Type B pancreatic cell (in vitro differentiated cells): ENCODE results near the gene FLRT1. TPM values are rescaled to one million over a fixed set of nuclear protein-coding genes. Genes with fewer than 3 reads are reported as not detected.
A peak's percentile ranks its signal among the peaks of the same experiment; 100 is the strongest.

ENCODE experiments used
- DNase-seq: peaks from one replicate; pipeline ENCODE4 v3.0.0; 2021; ENCODE audit warnings: mixed read lengths; ENCODE audit not compliant: unreplicated experiment; ENCODE audit errors: extremely low spot score
- H3K27ac Mint-ChIP-seq: 2 replicates; pipeline ENCODE4 v1.8.0; 2021; ENCODE audit warnings: mild to moderate bottlenecking, mixed read lengths
- H3K27me3 Mint-ChIP-seq: 2 replicates; pipeline ENCODE4 v1.8.0; 2021; ENCODE audit warnings: mixed read lengths
- H3K36me3 Mint-ChIP-seq: 2 replicates; pipeline ENCODE4 v1.8.0; 2021; ENCODE audit warnings: mixed read lengths
- H3K4me1 Mint-ChIP-seq: one replicate; pipeline ENCODE4 v1.8.0; 2021; ENCODE audit warnings: mixed read lengths; ENCODE audit not compliant: unreplicated experiment
- H3K4me3 Mint-ChIP-seq: 2 replicates; pipeline ENCODE4 v1.8.0; 2021; ENCODE audit warnings: mild to moderate bottlenecking, mixed read lengths
- H3K9me3 Mint-ChIP-seq: 2 replicates; pipeline ENCODE4 v1.8.0; 2021; ENCODE audit warnings: mixed read lengths
- total RNA-seq: library from RNA; stranded (reverse); gene quantifications from 2 replicates; pipeline ENCODE4 v1.2.1, GENCODE V29; 2021; ENCODE audit warnings: low replicate concordance
- TF ChIP-seq, protein P1 (sequence below): fragments of 200-600 bp; sonication (generic); conservative IDR thresholded peaks from 2 replicates; pipeline ENCODE4 v1.5.0; 2021; ENCODE audit warnings: antibody characterized with exemption, mild to moderate bottlenecking

Gene FLRT1
- total RNA-seq, 1 donor from 2014 or later, result 3.0 TPM

DNA sequence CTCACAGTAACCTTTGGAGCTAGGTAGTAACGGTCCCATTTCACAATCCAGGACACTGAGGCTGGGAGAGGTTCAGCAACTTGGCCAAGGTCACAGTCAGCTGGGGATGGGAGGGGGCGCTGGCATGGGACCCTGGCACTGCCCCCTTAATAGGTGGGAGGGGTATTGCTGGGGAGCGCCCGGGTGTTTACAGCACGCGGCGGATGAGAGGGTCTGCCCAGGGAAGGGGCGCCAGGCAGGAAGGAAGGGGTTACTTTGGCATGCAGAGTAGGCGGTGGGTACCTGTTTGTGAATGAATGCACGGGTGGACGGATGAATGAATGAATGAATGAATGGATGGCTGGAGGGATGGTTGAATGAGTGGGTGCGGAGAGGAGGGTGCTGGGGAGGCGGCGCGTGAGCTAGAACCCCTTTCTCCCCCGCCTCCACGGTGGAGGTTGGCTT, 628 bp upstream of the FLRT1 start:
- TF ChIP-seq, protein P1, sequence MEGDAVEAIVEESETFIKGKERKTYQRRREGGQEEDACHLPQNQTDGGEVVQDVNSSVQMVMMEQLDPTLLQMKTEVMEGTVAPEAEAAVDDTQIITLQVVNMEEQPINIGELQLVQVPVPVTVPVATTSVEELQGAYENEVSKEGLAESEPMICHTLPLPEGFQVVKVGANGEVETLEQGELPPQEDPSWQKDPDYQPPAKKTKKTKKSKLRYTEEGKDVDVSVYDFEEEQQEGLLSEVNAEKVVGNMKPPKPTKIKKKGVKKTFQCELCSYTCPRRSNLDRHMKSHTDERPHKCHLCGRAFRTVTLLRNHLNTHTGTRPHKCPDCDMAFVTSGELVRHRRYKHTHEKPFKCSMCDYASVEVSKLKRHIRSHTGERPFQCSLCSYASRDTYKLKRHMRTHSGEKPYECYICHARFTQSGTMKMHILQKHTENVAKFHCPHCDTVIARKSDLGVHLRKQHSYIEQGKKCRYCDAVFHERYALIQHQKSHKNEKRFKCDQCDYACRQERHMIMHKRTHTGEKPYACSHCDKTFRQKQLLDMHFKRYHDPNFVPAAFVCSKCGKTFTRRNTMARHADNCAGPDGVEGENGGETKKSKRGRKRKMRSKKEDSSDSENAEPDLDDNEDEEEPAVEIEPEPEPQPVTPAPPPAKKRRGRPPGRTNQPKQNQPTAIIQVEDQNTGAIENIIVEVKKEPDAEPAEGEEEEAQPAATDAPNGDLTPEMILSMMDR, result no peak
- H3K4me1 Mint-ChIP-seq, result peaks cover 18% of the 10 kb centered on the region
- H3K27ac Mint-ChIP-seq, result peak overlapping the region; percentile 31
- H3K27me3 Mint-ChIP-seq, result peaks cover 52% of the 10 kb centered on the region
- no peak for DNase-seq
- peak overlapping the region; percentile 84 for H3K4me3 Mint-ChIP-seq
- H3K36me3 Mint-ChIP-seq, result no peaks in the 10 kb centered on the region
- H3K9me3 Mint-ChIP-seq, result no peaks in the 10 kb centered on the region

DNA sequence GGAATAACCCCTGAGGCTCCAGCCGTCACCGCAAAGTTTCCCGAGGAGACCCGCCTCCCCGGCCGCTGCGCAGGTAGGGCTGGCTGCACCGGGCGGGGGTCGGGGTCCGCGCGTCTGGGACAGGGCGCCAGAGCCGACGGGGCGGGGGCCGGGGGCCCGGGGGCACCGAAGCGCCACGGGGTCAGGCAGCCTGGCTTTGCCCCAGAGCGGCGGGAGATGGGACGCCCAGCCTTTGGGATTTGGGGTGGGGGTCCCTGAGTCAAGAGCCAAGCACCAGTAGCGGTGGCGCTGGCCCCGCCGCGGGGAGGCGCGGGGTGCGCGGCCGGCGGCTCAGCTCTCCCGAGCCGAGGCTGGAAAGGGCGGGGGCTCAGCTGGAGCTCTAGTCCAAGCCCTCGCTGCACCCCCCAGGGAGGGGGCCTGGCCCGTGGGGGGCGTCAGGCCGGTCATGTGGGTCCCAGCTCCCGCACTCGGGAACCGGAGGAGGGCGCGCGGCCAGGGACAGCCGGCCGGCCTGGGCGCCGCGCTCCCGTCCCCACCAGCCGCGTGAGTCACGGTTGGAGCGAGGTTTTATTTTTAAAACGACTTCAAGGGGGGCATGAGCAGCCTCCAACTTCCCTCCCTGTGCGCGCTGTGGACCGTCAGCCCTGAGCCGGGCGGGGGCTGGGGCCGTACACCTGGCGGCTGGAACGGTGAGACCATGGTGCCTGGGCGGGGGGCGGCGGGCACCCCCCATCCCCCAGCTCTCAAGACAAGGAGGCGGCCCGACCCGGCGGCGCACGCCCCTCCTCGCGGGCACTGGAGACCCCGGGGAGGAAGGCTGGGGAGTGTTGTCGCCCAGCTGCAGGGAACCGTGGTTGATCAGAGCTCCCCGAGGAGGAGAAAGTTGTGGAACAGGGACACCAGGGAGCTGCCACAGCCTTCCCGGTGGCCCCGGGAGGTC, 626 bp downstream of the FLRT1 start:
- Mint-ChIP-seq H3K4me1 (peaks cover 15% of the 10 kb centered on the region), H3K27ac (no peak overlapping the region), H3K9me3 (no peaks in the 10 kb centered on the region), H3K36me3 (no peaks in the 10 kb centered on the region), H3K27me3 (peaks cover 52% of the 10 kb centered on the region), H3K4me3 (no peak overlapping the region)
- DNase-seq, result no peak
- TF ChIP-seq, protein P1, result no peak

DNA sequence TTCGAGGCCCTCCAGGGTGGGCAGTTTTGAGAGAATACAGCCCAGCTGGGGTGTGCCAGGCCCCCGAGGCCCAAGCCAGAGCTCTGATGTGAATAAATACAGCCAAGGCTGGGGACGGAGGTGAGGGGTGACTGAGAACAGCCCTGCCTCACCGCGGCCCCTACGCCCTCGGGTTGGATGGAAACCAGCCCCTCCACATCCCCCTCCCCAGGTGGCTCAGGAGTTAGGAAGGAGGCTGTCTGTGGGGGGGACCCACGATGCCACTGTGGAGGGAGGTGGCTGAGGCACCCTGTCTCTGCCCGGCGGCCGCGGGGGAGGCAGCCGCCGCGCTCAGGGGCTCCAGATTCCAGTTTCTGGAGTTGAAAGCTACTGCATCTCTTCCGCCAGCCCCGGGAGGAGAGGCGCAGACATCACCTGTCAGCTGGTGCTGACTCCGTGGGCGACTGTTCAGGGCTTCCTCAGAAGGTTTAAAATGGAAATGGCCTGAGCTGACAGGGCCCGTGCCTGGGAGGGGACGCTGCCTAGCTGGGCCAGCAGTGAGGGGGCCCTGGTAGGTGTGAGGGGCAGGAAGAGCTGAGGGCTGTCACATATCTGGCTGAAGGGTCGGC, 1.4 kb downstream of the FLRT1 start:
- peaks cover 17% of the 10 kb centered on the region for H3K4me1 Mint-ChIP-seq
- no peaks in the 10 kb centered on the region for H3K9me3 Mint-ChIP-seq
- H3K4me3 Mint-ChIP-seq, result peak overlapping the region; percentile 44
- TF ChIP-seq, protein P1, result no peak
- H3K36me3 Mint-ChIP-seq, result no peaks in the 10 kb centered on the region
- no peak overlapping the region for H3K27ac Mint-ChIP-seq
- H3K27me3 Mint-ChIP-seq, result peaks cover 52% of the 10 kb centered on the region
- no peak for DNase-seq

DNA sequence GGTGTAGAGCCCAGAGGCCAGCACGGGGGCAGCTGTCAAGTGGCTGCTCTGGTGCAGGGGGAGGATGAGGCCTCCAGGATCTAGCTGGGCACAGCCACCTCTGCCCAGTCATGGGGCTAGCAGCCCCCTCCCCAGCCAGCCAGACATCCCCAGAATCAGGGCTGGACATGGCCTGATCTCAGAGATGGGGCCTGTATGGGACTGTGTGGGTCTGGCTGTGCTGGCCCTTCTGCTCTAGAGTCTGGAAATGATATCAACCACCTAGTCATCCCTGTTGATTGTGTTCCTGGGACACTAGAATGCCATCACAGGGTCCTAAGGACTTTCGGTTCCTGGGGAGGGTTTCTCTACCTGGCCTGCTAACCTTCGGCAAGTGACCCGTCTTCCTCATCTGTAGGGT, 2.8 kb downstream of the FLRT1 start:
- Mint-ChIP-seq H3K4me1 (peaks cover 17% of the 10 kb centered on the region), H3K27me3 (peaks cover 45% of the 10 kb centered on the region)
- TF ChIP-seq, protein P1, result no peak

DNA sequence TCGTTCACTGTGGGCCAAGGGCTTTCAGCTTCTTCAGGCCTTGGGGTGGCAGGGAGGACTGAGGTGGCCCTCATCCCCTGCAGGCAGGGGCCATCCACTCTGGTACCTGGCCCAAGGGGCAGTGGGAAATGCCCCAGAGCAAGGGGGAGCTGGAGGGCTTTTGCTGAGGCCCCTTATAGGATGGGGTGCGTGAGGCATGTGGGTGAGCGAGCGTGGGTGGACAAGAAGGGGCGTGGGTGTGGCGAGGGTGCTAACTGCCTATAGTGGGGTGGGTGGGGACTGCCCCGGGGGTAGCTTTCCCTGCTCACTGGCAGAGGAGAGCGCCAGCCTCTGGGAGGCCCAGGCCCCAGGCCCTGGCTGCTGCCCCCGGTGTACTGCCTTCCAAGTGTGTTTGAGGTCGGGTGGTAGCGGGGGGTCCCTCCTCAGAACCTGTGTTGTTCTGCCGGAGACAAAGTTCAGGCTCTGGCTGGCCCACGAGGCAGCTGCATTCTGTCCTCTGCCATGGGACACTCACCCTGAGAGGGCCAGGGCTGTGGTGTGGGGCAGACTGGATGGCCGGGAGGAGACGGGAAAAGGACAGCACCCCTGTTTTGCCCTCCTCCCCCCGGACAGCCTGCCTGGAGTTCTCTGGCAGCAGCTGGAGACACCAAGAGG, 3.4 kb downstream of the FLRT1 start:
- Mint-ChIP-seq H3K27ac (no peak overlapping the region), H3K4me3 (no peak overlapping the region), H3K4me1 (peaks cover 14% of the 10 kb centered on the region), H3K9me3 (no peaks in the 10 kb centered on the region), H3K27me3 (peaks cover 40% of the 10 kb centered on the region), H3K36me3 (no peaks in the 10 kb centered on the region)
- TF ChIP-seq, protein P1, result no peak
- DNase-seq, result no peak

More for the DNA sequence above, 2.8 kb downstream of the FLRT1 start:
- H3K36me3 Mint-ChIP-seq, result no peaks in the 10 kb centered on the region
- H3K4me3 Mint-ChIP-seq, result peak overlapping the region; percentile 17
- no peak for DNase-seq
- H3K27ac Mint-ChIP-seq, result no peak overlapping the region
- H3K9me3 Mint-ChIP-seq, result no peaks in the 10 kb centered on the region
